GM23338 (cell line): Measurements from ENCODE around the gene MKKS.

Experiments used
- CREB1 ChIP-seq: fragments of 250-450 bp; sonication (Bioruptor Pico); IDR thresholded peaks from 2 replicates; pipeline ENCODE4 v1.5.0; 2020; ENCODE audit warnings: low read depth, mild to moderate bottlenecking, moderate library complexity
- CTCF ChIP-seq, 2 experiments: fragments of 200-600 bp in 1 of 2; sonication (generic) in 1 of 2; conservative IDR thresholded peaks; 2 replicates each; pipeline versions ENCODE4 v1.5.1 to v1.6.1; 2016 to 2017; ENCODE audit warnings: antibody characterized with exemption in 2 of 2, low read depth in 2 of 2, mild to moderate bottlenecking in 2 of 2, moderate library complexity in 1 of 2
- EZH2 ChIP-seq: fragments of 200-600 bp; sonication (generic); IDR thresholded peaks from one replicate; pipeline ENCODE4 v1.8.0; 2017; ENCODE audit warnings: antibody characterized with exemption, mild to moderate bottlenecking, low read depth; ENCODE audit not compliant: unreplicated experiment
- EZH2phosphoT487 ChIP-seq: fragments of 200-600 bp; sonication (generic); IDR thresholded peaks from one replicate; pipeline ENCODE4 v1.8.1; 2018; ENCODE audit warnings: antibody characterized with exemption; ENCODE audit not compliant: unreplicated experiment
- JUNB ChIP-seq: IDR thresholded peaks from one replicate; pipeline ENCODE4 v1.6.1; 2016; ENCODE audit warnings: antibody characterized with exemption; ENCODE audit not compliant: unreplicated experiment
- POLR2AphosphoS5 ChIP-seq: IDR thresholded peaks from 2 replicates; pipeline ENCODE4 v1.6.1; 2016; ENCODE audit warnings: antibody characterized with exemption, low read depth
- REST ChIP-seq: IDR thresholded peaks from one replicate; pipeline ENCODE4 v1.6.1; 2018; ENCODE audit warnings: antibody characterized with exemption; ENCODE audit not compliant: unreplicated experiment
- ZNF114 ChIP-seq: fragments of 250-450 bp; sonication (Bioruptor Pico); IDR thresholded peaks from 2 replicates; pipeline ENCODE4 v1.5.0; 2020; ENCODE audit warnings: mild to moderate bottlenecking, moderate library complexity
- ZNF331 ChIP-seq: fragments of 250-450 bp; sonication (Bioruptor Pico); IDR thresholded peaks from 2 replicates; pipeline ENCODE4 v1.5.0; 2020; ENCODE audit warnings: low read depth, mild to moderate bottlenecking, moderate library complexity
- ZNF462 ChIP-seq: fragments of 250-450 bp; sonication (Bioruptor Pico); IDR thresholded peaks from 2 replicates; pipeline ENCODE4 v1.5.0; 2020; ENCODE audit warnings: mild to moderate bottlenecking, moderate library complexity
- TF ChIP-seq, protein P1 (sequence below): IDR thresholded peaks from 2 replicates; pipeline ENCODE4 v1.6.1; 2016; ENCODE audit warnings: antibody characterized with exemption

GRCh38 chr20:10415013-10415650 is 18.9 kb downstream of the MKKS start:
- TF ChIP-seq REST (no peak), EZH2 (no peak), CTCF (conservative IDR thresholded peaks at IDR 0.05; ENCODE audit: low read depth in 2 of 2) (no peak), POLR2AphosphoS5 (no peak), JUNB (no peak), ZNF462 (CRISPR knock-in tag) (no peak), CREB1 (CRISPR knock-in tag) (no peak), ZNF114 (CRISPR knock-in tag) (no peak), EZH2phosphoT487 (no peak), ZNF331 (CRISPR knock-in tag) (no peak)
- TF ChIP-seq, protein P1, sequence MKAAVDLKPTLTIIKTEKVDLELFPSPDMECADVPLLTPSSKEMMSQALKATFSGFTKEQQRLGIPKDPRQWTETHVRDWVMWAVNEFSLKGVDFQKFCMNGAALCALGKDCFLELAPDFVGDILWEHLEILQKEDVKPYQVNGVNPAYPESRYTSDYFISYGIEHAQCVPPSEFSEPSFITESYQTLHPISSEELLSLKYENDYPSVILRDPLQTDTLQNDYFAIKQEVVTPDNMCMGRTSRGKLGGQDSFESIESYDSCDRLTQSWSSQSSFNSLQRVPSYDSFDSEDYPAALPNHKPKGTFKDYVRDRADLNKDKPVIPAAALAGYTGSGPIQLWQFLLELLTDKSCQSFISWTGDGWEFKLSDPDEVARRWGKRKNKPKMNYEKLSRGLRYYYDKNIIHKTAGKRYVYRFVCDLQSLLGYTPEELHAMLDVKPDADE, result no peak
